ENCODE measurements around the gene MED16. TPM values are rescaled to one million over a fixed set of nuclear protein-coding genes. Genes with fewer than 3 reads are reported as not detected.
A peak's percentile ranks its signal among the peaks of the same experiment; 100 is the strongest.

MED16 gene
- total and polyA plus RNA-seq, 10 of the 15 experiments (the other 5 are each of a cell fraction or from before 2014, with no cell fraction given), result 0.56 to 51.1 (median 13.6) TPM

- peak; percentile 52; the same call in 1 of the 2 replicates for TF ChIP-seq ZNF592 (IDR thresholded peaks at IDR 0.05)
- peak; percentile 54; the same call in 1 of the 3 replicates for TF ChIP-seq POU2F2 (IDR thresholded peaks at IDR 0.05; ENCODE audit: borderline replicate concordance, low read depth, low read length)
- no peak for TF ChIP-seq ESRRA (IDR thresholded peaks at IDR 0.05; ENCODE audit: low read length)
- TF ChIP-seq SIX5 (IDR thresholded peaks at IDR 0.05; ENCODE audit: low read depth, low read length, severe bottlenecking), result no peak
- TF ChIP-seq HCFC1 (IDR thresholded peaks at IDR 0.05; ENCODE audit: low read length), result 0 out of 2 replicates have a peak, but pooled peaks have one; percentile 33
- no peak for TF ChIP-seq BRCA1 (IDR thresholded peaks at IDR 0.05; ENCODE audit: low read depth, low read length)
- TF ChIP-seq SMAD5 (IDR thresholded peaks at IDR 0.05; ENCODE audit: low read depth), result no peak
- TF ChIP-seq YY1 (IDR thresholded peaks at IDR 0.05; ENCODE audit: low read depth, low read length), result peak; percentile 78; the same call in 1 of the 2 replicates
- 0 out of 2 replicates have a peak, but pooled peaks have one; percentile 17 for TF ChIP-seq BCLAF1 (IDR thresholded peaks at IDR 0.05)
- TF ChIP-seq SPI1 (IDR thresholded peaks at IDR 0.05; ENCODE audit: borderline replicate concordance, insufficient read depth, low read depth, low read length), result peak; percentile 34; the same call in 1 of the 2 replicates
- 0 out of 2 replicates have a peak, but pooled peaks have one; percentile 43 for TF ChIP-seq TCF3 (IDR thresholded peaks at IDR 0.05; ENCODE audit: borderline replicate concordance, insufficient read depth, low read depth, low read length)
- no peak for TF ChIP-seq SREBF1 (IDR thresholded peaks at IDR 0.05; ENCODE audit: low read length)
- TF ChIP-seq JUNB (IDR thresholded peaks at IDR 0.05), result peak; percentile 99
- peak; percentile 91 for TF ChIP-seq ZSCAN29 (IDR thresholded peaks at IDR 0.05)
These were observed 32.7 kb upstream of the MED16 start, which contains the start of gene ARID3A (continued) for GRCh38 chr19:925526-926322.
